Keratinocyte (primary cell): ENCODE measurements around the gene RNPEPL1. TPM values are rescaled to one million over a fixed set of nuclear protein-coding genes. Genes with fewer than 3 reads are reported as not detected.
A peak's percentile ranks its signal among the peaks of the same experiment; 100 is the strongest.

Experiments used
- DNase-seq: peaks from one replicate; pipeline ENCODE4 v3.0.0-alpha.2; 2011; ENCODE audit warnings: low read depth, missing footprints, low spot score
- FAIRE-seq: peaks from 2 replicates; lab custom pipeline; 2011; peaks lifted over from hg19 to GRCh38; lab: Jason Lieb, UNC
- H2AFZ ChIP-seq: 2 replicates; pipeline ENCODE4 v1.6.0; 2012; ENCODE audit warnings: low read length, control low read depth, inconsistent platforms; ENCODE audit not compliant: control insufficient read depth
- H3K27ac ChIP-seq: 2 replicates; pipeline ENCODE4 v1.5.1; 2011; ENCODE audit warnings: low read length; ENCODE audit not compliant: control insufficient read depth, insufficient read depth
- H3K27me3 ChIP-seq: 3 replicates; pipeline ENCODE4 v1.6.0; 2011; ENCODE audit warnings: low read length; ENCODE audit not compliant: control insufficient read depth, insufficient read depth; ENCODE audit errors: extremely low read depth
- H3K36me3 ChIP-seq, 2 experiments: 2 replicates in 1 of 2; 3 replicates in 1 of 2; pipeline ENCODE4 v1.5.1; 2011; ENCODE audit warnings: low read length in 2 of 2, mild to moderate bottlenecking in 1 of 2; ENCODE audit not compliant: control insufficient read depth in 2 of 2, insufficient read depth in 2 of 2; ENCODE audit errors: extremely low read depth in 1 of 2
- H3K4me1 ChIP-seq: 3 replicates; pipeline ENCODE4 v1.5.1; 2011; ENCODE audit warnings: low read length; ENCODE audit not compliant: control insufficient read depth, insufficient read depth; ENCODE audit errors: extremely low read depth
- H3K4me2 ChIP-seq: 3 replicates; pipeline ENCODE4 v1.6.0; 2011; ENCODE audit warnings: low read depth, low read length; ENCODE audit not compliant: control insufficient read depth, insufficient read depth; ENCODE audit errors: extremely low read depth
- H3K4me3 ChIP-seq, 3 experiments: fragments of 200-600 bp in 1 of 3; sonication (generic) in 1 of 3; 2 replicates in 2 of 3; 3 replicates in 1 of 3; pipeline ENCODE4 v1.5.1; 2011 to 2016; ENCODE audit warnings: low read length in 3 of 3, mild to moderate bottlenecking in 3 of 3, control low read depth in 2 of 3, inconsistent platforms in 1 of 3, low read depth in 1 of 3, mixed read lengths in 1 of 3, mixed run types in 1 of 3, moderate library complexity in 1 of 3; ENCODE audit not compliant: control insufficient read depth in 2 of 3, insufficient read depth in 2 of 3; ENCODE audit errors: extremely low read depth in 1 of 3
- H3K79me2 ChIP-seq: 2 replicates; pipeline ENCODE4 v1.6.0; 2012; ENCODE audit warnings: low read length; ENCODE audit not compliant: control insufficient read depth, insufficient read depth
- H3K9ac ChIP-seq: 3 replicates; pipeline ENCODE4 v1.6.0; 2011; ENCODE audit warnings: low read length; ENCODE audit not compliant: control insufficient read depth, insufficient read depth; ENCODE audit errors: extremely low read depth
- H3K9me1 ChIP-seq: 3 replicates; pipeline ENCODE4 v1.6.0; 2011; ENCODE audit warnings: low read length; ENCODE audit not compliant: control insufficient read depth, insufficient read depth; ENCODE audit errors: extremely low read depth
- H3K9me3 ChIP-seq: 2 replicates; pipeline ENCODE4 v1.5.1; 2012; ENCODE audit warnings: low read depth, low read length; ENCODE audit not compliant: control insufficient read depth
- H4K20me1 ChIP-seq: 3 replicates; pipeline ENCODE4 v1.6.0; 2011; ENCODE audit warnings: low read length; ENCODE audit not compliant: control insufficient read depth, insufficient read depth; ENCODE audit errors: extremely low read depth
- EZH2 ChIP-seq: IDR thresholded peaks from one replicate; pipeline ENCODE4 v1.6.1; 2012; ENCODE audit warnings: inconsistent platforms, mild to moderate bottlenecking, low read length, moderate library complexity
- dilution Hi-C: fragments of 300-500 bp; cut with MboI; formaldehyde crosslinking; loops from one replicate; pipeline ENCODE4 v1.7.0; 2020; ENCODE audit warnings: low sequenced_read_pairs; ENCODE audit not compliant: extremely low pct_ligation_motif_present
- polyA plus RNA-seq, 5 experiments: library from polyadenylated mRNA; depleted of rRNA in 3 of 5; stranded (reverse) in 3 of 5; stranded (forward) in 1 of 5; unstranded in 1 of 5; fragments of >200 nt; gene quantifications; 1 replicate in 1 of 5; 2 replicates in 3 of 5; 3 replicates in 1 of 5; pipeline versions ENCODE4 v1.2.1 to v1.2.3, GENCODE V29; 2011 to 2012; ENCODE audit warnings: missing spikeins in 2 of 5, low read depth in 1 of 5, low replicate concordance in 1 of 5
- TF ChIP-seq, protein P1 (sequence below), 3 experiments: IDR thresholded peaks in 1 of 3; conservative IDR thresholded peaks in 1 of 3; optimal IDR thresholded peaks in 1 of 3; 2 replicates in 2 of 3; 3 replicates in 1 of 3; pipeline versions ENCODE3 to v1.5.1; 2011; ENCODE audit warnings: low read length in 3 of 3, mild to moderate bottlenecking in 3 of 3, moderate library complexity in 2 of 3, control low read depth in 1 of 3, inconsistent platforms in 1 of 3; ENCODE audit not compliant: insufficient read depth in 2 of 3; ENCODE audit errors: extremely low read depth in 1 of 3

Gene RNPEPL1
- polyA plus RNA-seq, 1 donor (not counting 4 experiments of a cell fraction or from before 2014, with no cell fraction given): 3.7 TPM

- H3K9me3 ChIP-seq: peaks cover 6% of the 10 kb centered on the region
- no peaks in the 10 kb centered on the region for H3K9me1 ChIP-seq
- no peaks in the 10 kb centered on the region for H4K20me1 ChIP-seq
- no peak for FAIRE-seq
- no peaks in the 10 kb centered on the region for H3K79me2 ChIP-seq
- no peak overlapping the region for H3K4me2 ChIP-seq
- TF ChIP-seq, protein P1, sequence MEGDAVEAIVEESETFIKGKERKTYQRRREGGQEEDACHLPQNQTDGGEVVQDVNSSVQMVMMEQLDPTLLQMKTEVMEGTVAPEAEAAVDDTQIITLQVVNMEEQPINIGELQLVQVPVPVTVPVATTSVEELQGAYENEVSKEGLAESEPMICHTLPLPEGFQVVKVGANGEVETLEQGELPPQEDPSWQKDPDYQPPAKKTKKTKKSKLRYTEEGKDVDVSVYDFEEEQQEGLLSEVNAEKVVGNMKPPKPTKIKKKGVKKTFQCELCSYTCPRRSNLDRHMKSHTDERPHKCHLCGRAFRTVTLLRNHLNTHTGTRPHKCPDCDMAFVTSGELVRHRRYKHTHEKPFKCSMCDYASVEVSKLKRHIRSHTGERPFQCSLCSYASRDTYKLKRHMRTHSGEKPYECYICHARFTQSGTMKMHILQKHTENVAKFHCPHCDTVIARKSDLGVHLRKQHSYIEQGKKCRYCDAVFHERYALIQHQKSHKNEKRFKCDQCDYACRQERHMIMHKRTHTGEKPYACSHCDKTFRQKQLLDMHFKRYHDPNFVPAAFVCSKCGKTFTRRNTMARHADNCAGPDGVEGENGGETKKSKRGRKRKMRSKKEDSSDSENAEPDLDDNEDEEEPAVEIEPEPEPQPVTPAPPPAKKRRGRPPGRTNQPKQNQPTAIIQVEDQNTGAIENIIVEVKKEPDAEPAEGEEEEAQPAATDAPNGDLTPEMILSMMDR (optimal IDR thresholded peaks at IDR 0.05 in 1 of 3, IDR thresholded peaks at IDR 0.05 in 1 of 3, conservative IDR thresholded peaks at IDR 0.05 in 1 of 3; ENCODE audit: extremely low read depth in 1 of 3, insufficient read depth in 2 of 3, low read length in 3 of 3): no peak
- no peak for TF ChIP-seq EZH2
- no peak overlapping the region for H3K27ac ChIP-seq
- no peak overlapping the region for H2AFZ ChIP-seq
- H3K4me3 ChIP-seq: no peak overlapping the region
- H3K36me3 ChIP-seq: peaks cover 0 to 4% of the 10 kb centered on the region in 2 experiments
- dilution Hi-C loops: no loop called here
- no peaks in the 10 kb centered on the region for H3K4me1 ChIP-seq
- DNase-seq: no peak
- H3K9ac ChIP-seq: no peak overlapping the region
- no peaks in the 10 kb centered on the region for H3K27me3 ChIP-seq
Observed at GRCh38 chr2:240531038-240531437, 37.2 kb upstream of the RNPEPL1 start.

DNA sequence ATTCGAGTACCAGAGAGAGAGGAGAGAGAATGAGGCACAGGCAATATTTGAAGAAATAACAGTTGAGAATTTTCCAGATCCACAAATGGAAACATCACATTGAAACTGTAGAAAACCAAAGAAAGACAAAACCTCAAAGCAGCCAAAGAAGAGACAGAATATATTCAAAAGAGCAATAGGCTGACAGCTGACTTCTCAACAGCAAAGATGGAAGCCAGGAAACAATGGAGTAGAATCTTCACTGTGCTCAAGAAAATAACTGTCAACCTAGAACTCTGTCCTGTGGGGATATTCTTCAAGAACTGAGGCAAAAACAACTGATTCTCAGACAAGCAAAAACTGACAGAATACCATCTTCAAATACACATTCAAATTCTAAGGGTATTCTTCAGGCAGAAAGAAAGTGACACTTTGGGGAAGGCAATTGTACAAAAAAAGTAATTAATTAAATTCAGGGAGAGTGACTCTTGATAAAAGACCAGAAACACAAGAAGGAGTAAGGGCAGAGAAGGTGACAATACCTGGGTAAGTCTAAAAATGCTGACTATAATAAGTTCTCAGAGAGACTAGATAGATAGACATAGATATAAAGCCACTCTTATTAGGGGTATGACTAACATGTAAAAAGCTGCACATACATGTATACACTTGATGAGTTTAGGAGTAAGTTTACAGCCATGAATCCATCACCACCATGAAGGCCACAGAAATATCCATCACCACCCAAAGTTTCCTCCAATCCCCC lies 36.1 kb upstream of the RNPEPL1 start:
- FAIRE-seq (peak; percentile 49), DNase-seq (no peak)
- Histone ChIP-seq H3K9ac (no peak overlapping the region), H4K20me1 (no peaks in the 10 kb centered on the region), H3K27ac (no peak overlapping the region), H3K36me3 (peaks cover 0 to 4% of the 10 kb centered on the region in 2 experiments), H3K9me1 (no peaks in the 10 kb centered on the region), H3K79me2 (no peaks in the 10 kb centered on the region), H2AFZ (no peak overlapping the region), H3K4me1 (no peaks in the 10 kb centered on the region), H3K27me3 (no peaks in the 10 kb centered on the region), H3K9me3 (peaks cover 6% of the 10 kb centered on the region), H3K4me2 (no peak overlapping the region), H3K4me3 (no peak overlapping the region)
- dilution Hi-C loops: no loop called here
- TF ChIP-seq, protein P1 (optimal IDR thresholded peaks at IDR 0.05 in 1 of 3, IDR thresholded peaks at IDR 0.05 in 1 of 3, conservative IDR thresholded peaks at IDR 0.05 in 1 of 3; ENCODE audit: extremely low read depth in 1 of 3, insufficient read depth in 2 of 3, low read length in 3 of 3): no peak
- TF ChIP-seq EZH2: no peak
